Thyroid gland (tissue), 4 donors: Measurements from ENCODE around the gene HOATZ.

Experiments
- POLR2A ChIP-seq, 2 donors: fragments of 450-650 bp; IDR thresholded peaks; one replicate each; pipeline ENCODE4 v1.6.1; 2017; ENCODE audit warnings: antibody characterized with exemption in 2 of 2, mild to moderate bottlenecking in 2 of 2, moderate library complexity in 1 of 2
- TF ChIP-seq, protein P1 (sequence below), 6 experiments: fragments of 200-600 bp in 3 of 6; fragments of 450-650 bp in 3 of 6; sonication (generic) in 3 of 6; IDR thresholded peaks; one replicate each; pipeline ENCODE4 v1.5.1; 2016 to 2019; ENCODE audit warnings: antibody characterized with exemption in 6 of 6, mild to moderate bottlenecking in 2 of 6, inconsistent platforms in 1 of 6, moderate library complexity in 1 of 6

DNA sequence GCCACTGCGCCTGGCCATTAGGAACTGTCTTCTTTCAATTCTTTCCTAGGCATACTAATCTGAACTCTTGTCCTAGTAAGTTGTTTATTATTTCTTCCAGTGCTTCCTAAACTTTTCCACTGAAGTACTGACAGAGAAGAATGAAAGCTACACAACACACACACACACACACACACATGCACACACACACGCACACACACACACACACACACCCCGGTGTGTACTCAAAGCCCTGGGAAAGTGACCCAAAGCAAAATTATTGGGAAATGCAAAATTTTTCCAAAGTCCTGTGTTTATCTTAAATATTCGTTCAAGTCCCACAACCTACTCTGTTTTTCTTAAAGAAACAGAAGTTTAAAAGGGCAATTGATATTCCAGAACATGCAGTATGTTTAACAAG is 68.3 kb downstream of the HOATZ start:
- TF ChIP-seq, protein P1, sequence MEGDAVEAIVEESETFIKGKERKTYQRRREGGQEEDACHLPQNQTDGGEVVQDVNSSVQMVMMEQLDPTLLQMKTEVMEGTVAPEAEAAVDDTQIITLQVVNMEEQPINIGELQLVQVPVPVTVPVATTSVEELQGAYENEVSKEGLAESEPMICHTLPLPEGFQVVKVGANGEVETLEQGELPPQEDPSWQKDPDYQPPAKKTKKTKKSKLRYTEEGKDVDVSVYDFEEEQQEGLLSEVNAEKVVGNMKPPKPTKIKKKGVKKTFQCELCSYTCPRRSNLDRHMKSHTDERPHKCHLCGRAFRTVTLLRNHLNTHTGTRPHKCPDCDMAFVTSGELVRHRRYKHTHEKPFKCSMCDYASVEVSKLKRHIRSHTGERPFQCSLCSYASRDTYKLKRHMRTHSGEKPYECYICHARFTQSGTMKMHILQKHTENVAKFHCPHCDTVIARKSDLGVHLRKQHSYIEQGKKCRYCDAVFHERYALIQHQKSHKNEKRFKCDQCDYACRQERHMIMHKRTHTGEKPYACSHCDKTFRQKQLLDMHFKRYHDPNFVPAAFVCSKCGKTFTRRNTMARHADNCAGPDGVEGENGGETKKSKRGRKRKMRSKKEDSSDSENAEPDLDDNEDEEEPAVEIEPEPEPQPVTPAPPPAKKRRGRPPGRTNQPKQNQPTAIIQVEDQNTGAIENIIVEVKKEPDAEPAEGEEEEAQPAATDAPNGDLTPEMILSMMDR (IDR thresholded peaks at IDR 0.05), result no peak
- no peak for TF ChIP-seq POLR2A (IDR thresholded peaks at IDR 0.05)
